GM12801 (cell line): ENCODE results near the gene APP.

Experiments
- TF ChIP-seq, protein P1 (sequence below): IDR thresholded peaks from one replicate; pipeline ENCODE4 v1.5.1; 2011; ENCODE audit warnings: control low read depth; ENCODE audit not compliant: insufficient read length; ENCODE audit errors: extremely low read depth

APP gene

DNA sequence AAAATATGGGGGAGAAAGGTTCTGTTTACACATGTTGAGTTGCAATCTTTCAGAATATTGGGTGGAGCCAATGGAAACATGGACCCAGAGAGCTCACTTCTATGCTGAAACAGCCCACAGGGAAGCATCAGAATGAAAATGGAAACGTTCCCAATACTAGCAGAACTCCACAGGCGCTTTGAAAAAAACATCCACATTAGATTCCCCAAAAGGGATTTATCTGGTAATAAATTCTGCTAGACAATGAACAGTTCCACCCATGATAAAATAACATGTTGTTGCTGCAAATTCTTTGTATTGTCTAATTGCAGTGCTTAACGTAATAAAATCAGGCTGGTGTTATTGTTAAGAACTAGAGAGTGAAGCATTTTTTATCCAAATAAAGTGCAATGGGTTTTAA is 238.8 kb downstream of the APP start:
- TF ChIP-seq, protein P1, sequence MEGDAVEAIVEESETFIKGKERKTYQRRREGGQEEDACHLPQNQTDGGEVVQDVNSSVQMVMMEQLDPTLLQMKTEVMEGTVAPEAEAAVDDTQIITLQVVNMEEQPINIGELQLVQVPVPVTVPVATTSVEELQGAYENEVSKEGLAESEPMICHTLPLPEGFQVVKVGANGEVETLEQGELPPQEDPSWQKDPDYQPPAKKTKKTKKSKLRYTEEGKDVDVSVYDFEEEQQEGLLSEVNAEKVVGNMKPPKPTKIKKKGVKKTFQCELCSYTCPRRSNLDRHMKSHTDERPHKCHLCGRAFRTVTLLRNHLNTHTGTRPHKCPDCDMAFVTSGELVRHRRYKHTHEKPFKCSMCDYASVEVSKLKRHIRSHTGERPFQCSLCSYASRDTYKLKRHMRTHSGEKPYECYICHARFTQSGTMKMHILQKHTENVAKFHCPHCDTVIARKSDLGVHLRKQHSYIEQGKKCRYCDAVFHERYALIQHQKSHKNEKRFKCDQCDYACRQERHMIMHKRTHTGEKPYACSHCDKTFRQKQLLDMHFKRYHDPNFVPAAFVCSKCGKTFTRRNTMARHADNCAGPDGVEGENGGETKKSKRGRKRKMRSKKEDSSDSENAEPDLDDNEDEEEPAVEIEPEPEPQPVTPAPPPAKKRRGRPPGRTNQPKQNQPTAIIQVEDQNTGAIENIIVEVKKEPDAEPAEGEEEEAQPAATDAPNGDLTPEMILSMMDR: no peak

DNA sequence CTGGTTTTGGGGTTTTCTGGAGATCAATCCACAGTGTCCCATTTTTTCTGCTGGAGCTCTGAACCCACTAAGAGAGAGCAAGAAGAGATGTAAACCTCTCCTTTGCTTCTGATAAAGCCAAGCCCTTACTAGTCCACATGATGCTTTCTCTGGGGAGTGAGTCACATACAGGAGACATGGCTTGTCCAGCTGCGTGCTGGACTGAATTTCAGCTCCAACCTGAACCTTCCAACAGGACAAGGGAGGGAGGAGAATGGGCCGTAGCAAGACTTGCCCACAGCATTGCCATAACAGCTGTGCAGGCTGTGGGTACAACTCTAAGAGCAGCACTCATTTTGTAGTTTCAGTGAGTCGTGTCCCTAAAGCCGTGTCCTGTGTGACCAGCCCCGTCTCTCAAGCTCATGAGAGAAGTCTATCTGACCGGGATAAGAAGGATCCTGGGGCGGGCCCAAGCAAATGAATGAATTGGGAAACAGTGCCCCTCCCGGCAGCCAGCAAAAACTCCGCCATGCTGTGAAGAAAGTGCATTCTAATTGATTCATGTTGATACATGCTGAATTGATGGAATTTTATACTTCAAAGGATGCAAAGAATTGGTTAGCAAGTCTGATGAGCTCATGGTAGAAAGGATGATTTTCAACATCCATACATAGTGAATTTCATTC is 240.6 kb downstream of the APP start:
- TF ChIP-seq, protein P1: no peak

DNA sequence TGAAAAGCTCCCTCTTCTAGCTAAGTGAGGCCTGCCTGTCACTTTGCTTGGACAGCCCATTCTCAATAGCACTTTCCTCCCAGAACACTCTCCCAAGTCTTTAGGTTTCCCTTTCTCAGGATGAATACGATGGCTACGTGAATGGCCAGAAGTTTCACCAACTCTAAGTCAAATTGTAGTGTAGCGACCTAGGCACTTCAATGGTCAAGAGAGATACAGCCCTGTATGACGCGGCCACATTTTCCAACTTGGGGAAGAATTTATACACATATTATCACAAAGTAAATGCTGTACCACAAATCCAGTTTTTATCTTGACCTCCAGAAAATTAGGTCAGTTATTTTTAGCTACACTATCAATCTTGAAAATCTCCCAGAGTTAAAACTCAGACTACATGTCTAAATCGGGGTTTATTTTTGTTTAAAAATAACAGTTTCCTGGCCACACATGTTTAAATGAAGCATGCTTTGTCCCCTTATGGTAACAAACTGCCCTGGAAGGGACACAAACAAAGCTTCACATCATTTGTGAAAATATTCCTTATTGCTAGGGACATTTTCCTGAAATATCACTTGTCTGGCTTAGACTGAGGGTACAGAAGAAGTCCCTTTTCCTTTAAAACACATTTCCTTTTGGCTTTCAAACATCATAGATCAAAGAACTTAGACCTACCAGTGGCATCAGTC is 243.2 kb downstream of the APP start:
- TF ChIP-seq, protein P1: no peak

DNA sequence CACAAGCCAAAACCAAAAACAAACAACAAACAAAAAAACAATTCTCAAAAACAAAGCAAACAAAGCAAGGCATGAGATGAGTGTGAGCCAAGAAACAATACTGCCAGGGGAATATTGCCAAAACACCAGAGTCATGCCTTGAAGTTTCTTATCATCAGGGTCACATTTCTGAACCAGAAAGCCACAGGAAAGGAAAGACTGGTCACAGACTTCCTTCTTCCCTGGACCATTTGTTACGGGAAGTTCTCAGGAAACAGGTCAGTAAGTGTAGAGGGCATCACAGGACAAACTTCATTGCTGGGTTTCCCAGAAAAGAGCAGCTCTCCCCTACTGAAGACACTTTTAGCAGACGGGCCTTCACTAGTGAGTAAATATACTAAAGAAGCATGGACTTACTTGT is 244.6 kb downstream of the APP start:
- TF ChIP-seq, protein P1: no peak

DNA sequence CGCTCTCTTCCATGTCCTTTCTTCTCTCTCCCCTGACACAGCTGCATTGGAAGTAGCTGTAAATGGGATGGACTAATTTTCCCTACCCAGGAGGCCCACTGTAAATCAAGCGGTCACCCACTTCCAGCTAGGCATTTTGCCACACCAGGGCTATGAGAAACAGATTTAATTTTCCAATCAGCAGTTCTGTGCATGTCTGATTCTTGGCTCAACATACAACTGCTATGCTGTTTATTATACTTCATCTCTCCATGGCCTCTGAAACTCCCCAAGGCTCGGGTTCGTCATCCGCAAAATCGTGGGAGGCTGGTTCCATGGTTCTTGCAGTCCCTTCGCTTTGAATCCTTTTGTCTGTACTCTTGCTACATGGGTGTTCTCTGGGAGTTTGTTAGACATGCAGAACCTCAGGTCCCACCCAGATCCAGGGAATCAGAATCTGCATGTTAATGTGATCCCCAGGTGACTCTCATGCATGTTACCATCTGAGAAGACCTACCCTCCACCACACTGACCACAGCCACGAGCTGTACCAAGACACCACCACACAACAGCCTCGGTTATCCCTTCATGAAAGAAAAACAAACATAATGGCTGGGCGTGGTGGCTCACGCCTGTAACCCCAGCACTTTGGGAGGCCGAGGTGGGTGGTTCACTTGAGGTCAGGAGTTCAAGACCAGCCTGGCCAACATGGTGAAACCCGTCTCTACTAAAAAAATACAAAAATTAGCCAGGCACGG is 245.3 kb downstream of the APP start:
- TF ChIP-seq, protein P1: no peak

DNA sequence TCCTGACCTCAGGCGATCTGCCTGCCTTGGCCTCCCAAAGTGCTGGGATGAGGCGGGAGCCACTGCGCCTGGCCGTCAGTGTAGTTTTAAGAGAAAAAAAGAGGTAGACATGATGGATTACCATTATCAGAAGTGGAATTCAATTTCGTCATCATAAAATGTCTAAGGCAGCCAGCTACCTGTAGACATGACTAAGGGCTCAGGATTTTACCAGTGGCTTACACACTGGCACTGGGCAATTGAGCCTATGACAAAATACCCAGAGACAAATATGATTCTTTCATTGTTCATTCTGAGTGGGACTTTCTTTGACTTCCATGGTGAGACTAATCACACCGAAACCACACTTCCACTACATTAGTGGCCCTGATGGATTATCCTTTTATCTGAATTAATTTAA is 254.3 kb downstream of the APP start:
- TF ChIP-seq, protein P1: no peak

DNA sequence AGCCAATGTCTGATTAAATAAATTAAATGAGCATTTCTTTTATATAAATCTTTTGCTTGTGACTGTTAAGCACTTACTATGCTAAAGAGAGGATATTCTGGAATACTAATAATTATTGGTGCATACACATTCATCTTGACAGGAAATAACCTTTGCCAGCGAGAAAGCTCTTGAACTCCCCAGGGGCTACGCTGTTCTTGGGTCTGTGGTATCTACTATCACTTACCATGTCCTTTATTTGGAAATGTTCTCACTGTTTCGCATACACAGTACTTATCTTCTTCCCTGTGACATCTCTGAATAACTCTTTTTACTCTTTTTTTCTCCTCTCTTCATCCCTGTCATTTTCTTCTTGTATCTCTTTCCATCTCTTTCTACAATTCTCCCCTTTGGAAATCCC is 257.1 kb downstream of the APP start:
- TF ChIP-seq, protein P1: no peak
